K562 (cell line): Measurements from ENCODE around the gene GLTPD2. TPM values are rescaled to one million over a fixed set of nuclear protein-coding genes. Genes with fewer than 3 reads are reported as not detected.
"Not testable (repeated sequence)": the region's sequence is repeated elsewhere in the genome, so short reads cannot be mapped to it uniquely, and the experiment has no call there.

Experiments used
- ATAC-seq: fragments of 200-7000 bp; cut with Tn5 transposase; 3 replicates; pipeline ENCODE4 v1.9.1; 2020; ENCODE audit warnings: moderate library complexity
- BruUV-seq: library from RNA; stranded (reverse); fragments of 400-500 nt; replicated peaks from 2 replicates; lab custom pipeline; 2021; lab: Mats Ljungman, UMichigan
- CTCF ChIA-PET: fragments of 300-600 bp; formaldehyde crosslinking; extraction: SDS; loops from one replicate; lab custom pipeline; 2021; ENCODE audit warnings: low intra/inter-chr PET ratio; lab: Yijun Ruan, JAX
- POLR2A ChIA-PET: fragments of 300-600, 350-650 bp; sonication (Branson Sonifier 250); formaldehyde crosslinking; extraction: SDS; loops from one replicate; lab custom pipeline; 2021; ENCODE audit warnings: antibody characterized with exemption, inconsistent platforms; lab: Yijun Ruan, JAX
- DNase-seq, 4 experiments: peaks; one replicate each; pipeline versions ENCODE4 v3.0.0 to v3.0.0-alpha.2; 2011 to 2018; ENCODE audit warnings: low spot score in 3 of 4, mixed read lengths in 3 of 4; ENCODE audit errors: extremely low read depth in 1 of 4
- FAIRE-seq: peaks from 2 replicates; lab custom pipeline; 2011; peaks lifted over from hg19 to GRCh38; lab: Jason Lieb, UNC
- H2AFZ ChIP-seq: 2 replicates; pipeline ENCODE4 v1.6.0; 2011; ENCODE audit warnings: low read depth, low read length, control low read depth, inconsistent platforms
- H3K27ac ChIP-seq: fragments of 200-600 bp; 3 replicates; pipeline ENCODE4 v1.8.0; 2011; ENCODE audit warnings: low read depth, mild to moderate bottlenecking, control low read depth, inconsistent platforms, low read length, moderate library complexity, mixed read lengths; ENCODE audit errors: extremely low read depth
- H3K27me3 ChIP-seq, 2 experiments: fragments of 300-600 bp in 1 of 2; 2 replicates in 1 of 2; 3 replicates in 1 of 2; pipeline versions ENCODE4 v1.6.0 to v1.8.0; 2011; ENCODE audit warnings: inconsistent platforms in 2 of 2, low read length in 2 of 2, mild to moderate bottlenecking in 1 of 2, mixed read lengths in 1 of 2, moderate library complexity in 1 of 2; ENCODE audit not compliant: control insufficient read depth in 2 of 2, insufficient read depth in 2 of 2
- H3K36me3 ChIP-seq: fragments of 300-600 bp; 3 replicates; pipeline ENCODE4 v1.8.0; 2011; ENCODE audit warnings: mild to moderate bottlenecking, low read length, inconsistent platforms; ENCODE audit not compliant: control insufficient read depth, insufficient read depth
- H3K4me1 ChIP-seq, 2 experiments: fragments of 200-600 bp in 1 of 2; replicated peaks in 1 of 2; 2 replicates in 1 of 2; 3 replicates in 1 of 2; pipeline versions ENCODE4 v1.5.1 to v1.8.0; 2011; ENCODE audit warnings: inconsistent platforms in 2 of 2, low read length in 2 of 2, mild to moderate bottlenecking in 1 of 2, mixed read lengths in 1 of 2, moderate library complexity in 1 of 2; ENCODE audit not compliant: control insufficient read depth in 2 of 2, insufficient read depth in 2 of 2
- H3K4me2 ChIP-seq: 2 replicates; pipeline ENCODE4 v1.6.1; 2011; ENCODE audit warnings: low read length, control low read depth, inconsistent platforms, mixed read lengths; ENCODE audit not compliant: insufficient read depth
- H3K4me3 ChIP-seq: fragments of 200-600 bp; sonication (generic), shearing (Covaris generic); 2 replicates; pipeline ENCODE4 v1.5.1; 2016; ENCODE audit warnings: control low read depth, inconsistent platforms
- H3K79me2 ChIP-seq: fragments of 200-600 bp; 3 replicates; pipeline ENCODE4 v1.8.0; 2011; ENCODE audit warnings: low read length, inconsistent platforms; ENCODE audit not compliant: control insufficient read depth, insufficient read depth
- H3K9ac ChIP-seq, 2 experiments: 2 replicates each; pipeline versions ENCODE4 v1.6.0 to v1.6.1; 2011; ENCODE audit warnings: low read depth in 2 of 2, low read length in 2 of 2, control low read depth in 1 of 2, inconsistent platforms in 1 of 2, mild to moderate bottlenecking in 1 of 2, mixed read lengths in 1 of 2; ENCODE audit not compliant: insufficient read depth in 1 of 2
- H3K9me1 ChIP-seq: one replicate; pipeline ENCODE4 v1.6.0; 2011; ENCODE audit warnings: inconsistent platforms, mild to moderate bottlenecking, low read length, moderate library complexity; ENCODE audit not compliant: control insufficient read depth, insufficient read depth
- H3K9me3 ChIP-seq: replicated peaks from 2 replicates; pipeline ENCODE4 v1.5.1; 2011; ENCODE audit warnings: low read depth, low read length, inconsistent platforms; ENCODE audit not compliant: control insufficient read depth, insufficient read depth
- H4K20me1 ChIP-seq: replicated peaks from 2 replicates; pipeline ENCODE4 v1.6.1; 2011; ENCODE audit warnings: low read length, inconsistent platforms, mixed read lengths; ENCODE audit not compliant: control insufficient read depth, insufficient read depth
- CSDE1 ChIP-seq, 2 experiments: fragments of 450-650 bp; IDR thresholded peaks; 2 replicates each; pipeline ENCODE4 v1.6.1; 2016; ENCODE audit warnings: mild to moderate bottlenecking in 1 of 2
- EGR1 ChIP-seq: fragments of 450-650 bp; conservative IDR thresholded peaks from 2 replicates; pipeline ENCODE4 v1.6.1; 2017; ENCODE audit warnings: mild to moderate bottlenecking
- HDAC2 ChIP-seq: fragments of 450-650 bp; IDR thresholded peaks from 2 replicates; pipeline ENCODE4 v1.6.1; 2016; ENCODE audit warnings: mild to moderate bottlenecking
- L3MBTL2 ChIP-seq: fragments of 450-650 bp; IDR thresholded peaks from 2 replicates; pipeline ENCODE4 v1.6.1; 2016; ENCODE audit warnings: mild to moderate bottlenecking, moderate library complexity
- NKRF ChIP-seq: fragments of 450-650 bp; IDR thresholded peaks from 2 replicates; pipeline ENCODE4 v1.6.1; 2016; ENCODE audit warnings: borderline replicate concordance
- PBX2 ChIP-seq, 2 experiments: IDR thresholded peaks in 1 of 2; conservative IDR thresholded peaks in 1 of 2; 2 replicates each; pipeline ENCODE4 v1.6.1; 2016; ENCODE audit warnings: low read depth in 2 of 2, mild to moderate bottlenecking in 1 of 2, missing compliant biosample characterization in 1 of 2, missing genetic modification characterization in 1 of 2, moderate library complexity in 1 of 2
- RFX1 ChIP-seq: fragments of 450-650 bp; IDR thresholded peaks from 2 replicates; pipeline ENCODE4 v1.6.1; 2016; ENCODE audit warnings: mild to moderate bottlenecking, moderate library complexity
- ZNF512 ChIP-seq: IDR thresholded peaks from 2 replicates; pipeline ENCODE4 v1.6.1; 2016; ENCODE audit warnings: missing genetic modification characterization, missing compliant biosample characterization
- WGBS: fragments of 100-300 bp; shearing (Covaris generic); methylation state at CpG from one replicate; pipeline ENCODE4 v1.1.6; 2016; ENCODE audit warnings: low coverage, mixed read lengths; ENCODE audit not compliant: insufficient coverage; ENCODE audit errors: missing lambda C conversion rate; 5-methylcytosine and 5-hydroxymethylcytosine counted together
- in situ Hi-C: fragments of 300-500 bp; cut with MboI; formaldehyde crosslinking; loops from 4 replicates; pipeline ENCODE4 v1.15.0; 2018; ENCODE audit warnings: inconsistent platforms, mixed read lengths
- intact Hi-C: fragments of 100-400 bp; cut with micrococcal nuclease; formaldehyde crosslinking; loops from 2 replicates; pipeline ENCODE4 v1.14.2; 2022
- polyA plus RNA-seq, 8 experiments: library from polyadenylated mRNA; depleted of rRNA in 4 of 8; stranded (reverse) in 5 of 8; unstranded in 3 of 8; fragments of >200 nt; fragmentation: Nextera tagmentation in 2 of 8; fragmentation: Illumina TruSeq in 1 of 8; extraction: Ambion mirVana in 2 of 8; extraction: Trizol in 1 of 8; gene quantifications; 2 replicates each; pipeline versions ENCODE4 v1.2.1 to v1.2.3, GENCODE V29; 2011 to 2014; ENCODE audit warnings: inconsistent platforms in 1 of 8, missing spikeins in 1 of 8
- total RNA-seq, 7 experiments: library from RNA; depleted of rRNA in 6 of 7; stranded (reverse); fragments of >200 nt in 6 of 7; fragmentation: Illumina TruSeq in 2 of 7; extraction: Trizol in 2 of 7; gene quantifications; 2 replicates each; pipeline versions ENCODE4 v1.2.1 to v1.2.3, GENCODE V29; 2011 to 2021; ENCODE audit warnings: low replicate concordance in 1 of 7
- TF ChIP-seq, protein P1 (sequence below): fragments of 450-650 bp; conservative IDR thresholded peaks from 2 replicates; pipeline ENCODE4 v1.6.1; 2016; ENCODE audit warnings: missing genetic modification characterization, low read depth, mild to moderate bottlenecking, control low read depth, missing compliant biosample characterization

The GLTPD2 gene
- total and polyA plus RNA-seq, 9 of the 15 experiments (the other 6 are each of a cell fraction or from before 2014, with no cell fraction given) = not detected

DNA sequence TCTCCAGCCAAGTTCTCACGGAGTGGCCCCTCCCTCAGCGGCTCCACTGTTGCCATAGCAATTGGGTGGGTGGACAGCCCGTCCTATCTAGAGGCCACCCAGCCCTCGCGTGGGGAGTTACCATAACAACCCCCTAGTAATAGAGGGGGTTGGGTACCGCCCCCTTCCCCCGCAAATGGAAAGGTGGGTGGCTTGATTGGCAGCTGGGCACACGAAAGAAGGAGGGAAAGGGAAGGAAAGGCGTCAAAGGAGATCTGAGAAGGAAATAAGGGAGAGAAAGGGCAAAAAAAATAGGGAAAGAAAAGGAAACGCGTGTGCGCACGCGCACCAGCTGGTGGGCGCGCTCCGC, 44.0 kb downstream of the GLTPD2 start:
- in situ Hi-C loops; H3K9me1 ChIP-seq; FAIRE-seq; H3K9me3 ChIP-seq; DNase-seq; H3K36me3 ChIP-seq; POLR2A ChIA-PET; ATAC-seq; CTCF ChIA-PET; BruUV-seq; H4K20me1 ChIP-seq; H3K27me3 ChIP-seq; TF ChIP-seq PBX2 (CRISPR knock-in tag; IDR thresholded peaks at IDR 0.05; ENCODE audit: low read depth): not testable (repeated sequence)
- Histone ChIP-seq H3K4me1 (peaks cover 19 to 35% of the 10 kb centered on the region in 2 experiments; a peak in 4 of 5 replicates), H3K9ac (peak overlapping the region; percentile 61 to 93), H3K4me2 (peak overlapping the region; percentile 94), H3K4me3 (peak overlapping the region; percentile 81), H3K79me2 (peaks cover 45% of the 10 kb centered on the region), H2AFZ (peak overlapping the region; percentile 77), H3K27ac (peak overlapping the region; percentile 69)
- intact Hi-C loops = loop anchor here (1.0 kb wide), 1 partner anchor 37 kb away; the partner anchor contains the start of gene PSMB6
- 0% methylated on average over 2 of the region's 17 CpGs for WGBS
- TF ChIP-seq CSDE1 (IDR thresholded peaks at IDR 0.05) (peak in 1 of 2 experiments; percentile 80; a peak in 2 of 4 replicates), L3MBTL2 (peak; percentile 75; the same call in 1 of the 2 replicates), PBX2 (tag; conservative IDR thresholded peaks at IDR 0.05; ENCODE audit: low read depth) (0 out of 2 replicates have a peak, but pooled peaks have one; percentile 27), ZNF512 (peak; percentile 94), EGR1 (peak; percentile 99), HDAC2 (peak; percentile 59; the same call in 1 of the 2 replicates), RFX1 (peak; percentile 96), NKRF (0 out of 2 replicates have a peak, but pooled peaks have one; percentile 47)
- TF ChIP-seq, protein P1, sequence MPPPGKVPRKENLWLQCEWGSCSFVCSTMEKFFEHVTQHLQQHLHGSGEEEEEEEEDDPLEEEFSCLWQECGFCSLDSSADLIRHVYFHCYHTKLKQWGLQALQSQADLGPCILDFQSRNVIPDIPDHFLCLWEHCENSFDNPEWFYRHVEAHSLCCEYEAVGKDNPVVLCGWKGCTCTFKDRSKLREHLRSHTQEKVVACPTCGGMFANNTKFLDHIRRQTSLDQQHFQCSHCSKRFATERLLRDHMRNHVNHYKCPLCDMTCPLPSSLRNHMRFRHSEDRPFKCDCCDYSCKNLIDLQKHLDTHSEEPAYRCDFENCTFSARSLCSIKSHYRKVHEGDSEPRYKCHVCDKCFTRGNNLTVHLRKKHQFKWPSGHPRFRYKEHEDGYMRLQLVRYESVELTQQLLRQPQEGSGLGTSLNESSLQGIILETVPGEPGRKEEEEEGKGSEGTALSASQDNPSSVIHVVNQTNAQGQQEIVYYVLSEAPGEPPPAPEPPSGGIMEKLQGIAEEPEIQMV = peak; percentile 77
